Liver (tissue), 5 donors: Measurements from ENCODE around the gene ZRANB1. TPM values are rescaled to one million over a fixed set of nuclear protein-coding genes. Genes with fewer than 3 reads are reported as not detected.

Source experiments
- polyA plus RNA-seq, 2 donors: library from polyadenylated mRNA; stranded (reverse) in 1 of 2; unstranded in 1 of 2; fragments of 200-250 nt in 1 of 2; fragments of >200 nt in 1 of 2; fragmentation: Nextera tagmentation in 1 of 2; extraction: Ambion mirVana in 1 of 2; gene quantifications; one replicate each; pipeline versions ENCODE4 v1.2.1 to v1.2.3, GENCODE V29; 2013 to 2015
- small RNA-seq: library from RNA; depleted of rRNA; stranded (forward); fragments of <200 nt; gene quantifications from one replicate; pipeline ENCODE3, GENCODE V24; 2014
- total RNA-seq, 2 donors: library from RNA; depleted of rRNA; stranded (reverse); fragments of >200 nt; gene quantifications; one replicate each; pipeline ENCODE4 v1.2.3, GENCODE V29; 2014
- donor health status: healthy.
- donor health status: healthy.
- donor health status: healthy.

The ZRANB1 gene
- total and polyA plus RNA-seq, 4 donors, result 6.2 to 32.5 (median 14.4) TPM

Small RNA genes within 50 kb of the gene (small RNA-seq; reads per million reads assigned to genes)
- not detected for gene MIR4296

Other genes starting within 250 kb of the ZRANB1 start
- 10 to 100 TPM; 10.2 to 24.0 TPM for gene FAM53B, start 197.7 kb upstream of the ZRANB1 start, total RNA-seq
- 1 to 10 TPM; 1.1 to 2.3 TPM for gene FAM53B, start 197.7 kb upstream of the ZRANB1 start, polyA plus RNA-seq
- 10 to 100 TPM; 10.0 to 12.7 TPM for gene EEF1AKMT2, start 150.2 kb upstream of the ZRANB1 start, total RNA-seq
- 1 to 10 TPM; 5.9 to 7.0 TPM for gene EEF1AKMT2, start 150.2 kb upstream of the ZRANB1 start, polyA plus RNA-seq
- 1 to 10 TPM; 6.8 to 7.7 TPM for gene ABRAXAS2, start 140.3 kb upstream of the ZRANB1 start, total RNA-seq
- gene ABRAXAS2, start 140.3 kb upstream of the ZRANB1 start, polyA plus RNA-seq, result 1 to 10 TPM; 4.9 to 5.5 TPM
- 10 to 100 TPM in 1 of 2 donors, 1 to 10 TPM in 1; 6.9 to 59.2 TPM for gene CTBP2, start 218.4 kb downstream of the ZRANB1 start, total RNA-seq
- 1 to 10 TPM; 3.4 to 4.2 TPM for gene CTBP2, start 218.4 kb downstream of the ZRANB1 start, polyA plus RNA-seq